Stimulated activated CD4-positive, alpha-beta T cell treated with anti-CD3 and anti-CD28 coated beads, Interleukin-4, amount 100 ng/mL, for 4 hours (primary cell): ENCODE results near the gene SPRR2A.
"Not testable (repeated sequence)": the region's sequence is repeated elsewhere in the genome, so short reads cannot be mapped to it uniquely, and the experiment has no call there.

Experiments
- DNase-seq, 2 experiments: peaks; one replicate each; pipeline ENCODE4 v3.0.0-alpha.2; 2020

Gene SPRR2A

GRCh38 chr1:153057375-153057774 is at the start of gene SPRR2A:
TSS of gene SPRR2A (minus strand) at chr1:153057512. CDS start at chr1:153056735, 777 bp downstream.
- no peak for DNase-seq

DNA sequence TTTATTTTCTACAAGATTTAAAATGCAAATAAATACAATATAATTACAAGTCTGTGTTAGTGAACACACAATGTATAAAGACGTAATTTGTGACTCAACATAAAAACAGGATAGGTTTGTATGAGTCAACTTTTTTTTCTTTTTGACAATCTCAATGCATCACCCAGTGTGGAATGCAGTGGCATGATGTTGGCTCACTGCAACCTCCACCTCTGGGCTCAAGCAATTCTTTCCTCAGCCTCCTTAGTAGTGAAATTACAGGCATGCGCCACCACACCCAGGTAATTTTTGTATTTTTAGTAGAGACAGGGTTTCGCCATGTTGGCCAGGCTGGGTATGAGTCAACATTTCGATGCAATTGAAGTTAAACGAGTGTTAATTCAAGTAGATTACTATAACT is 42.9 kb upstream of the SPRR2A start:
- DNase-seq: no peak

GRCh38 chr1:153099461-153100045 is 42.2 kb upstream of the SPRR2A start:
- no peak for DNase-seq

GRCh38 chr1:153095764-153096163 is 38.5 kb upstream of the SPRR2A start:
- no peak for DNase-seq

DNA sequence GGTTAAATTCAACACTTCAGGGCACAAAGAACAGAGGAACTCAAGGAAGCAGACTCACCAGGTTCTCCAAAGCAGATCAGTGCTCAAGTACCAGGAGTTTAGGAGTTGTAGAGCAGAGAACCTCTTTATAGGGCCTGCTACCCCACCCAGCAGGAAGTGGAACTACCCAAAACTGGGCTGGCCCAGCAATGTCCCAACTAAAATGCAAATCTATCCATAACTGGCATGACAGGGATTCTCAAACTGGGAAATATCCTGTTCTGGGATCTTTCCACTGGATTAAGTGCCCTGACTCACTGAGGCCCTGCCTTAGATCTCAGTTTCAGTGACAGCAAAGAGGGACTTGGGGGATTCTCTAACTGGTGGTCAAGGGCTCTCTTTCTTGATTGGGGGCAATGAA is 37.1 kb upstream of the SPRR2A start, which contains the start of gene SPRR2E:
Gene SPRR2E, minus strand, starts transcription at position 101 of the 400 bp plus-strand sequence. CDS start 775 bp downstream, outside the sequence.
- DNase-seq: no peak

GRCh38 chr1:153087652-153088051 is 30.3 kb upstream of the SPRR2A start:
- no peak for DNase-seq

- DNase-seq: no peak
Observed at GRCh38 chr1:153081736-153082135, 24.4 kb upstream of the SPRR2A start.

- DNase-seq: no peak
Observed at GRCh38 chr1:153072806-153073726, 15.8 kb upstream of the SPRR2A start.

- DNase-seq: no peak
Observed at GRCh38 chr1:153071511-153071910, 14.2 kb upstream of the SPRR2A start, which contains the start of gene SPRR2B. TSS of gene SPRR2B (minus strand) at chr1:153071611. CDS start at chr1:153070839, 772 bp downstream.

DNA sequence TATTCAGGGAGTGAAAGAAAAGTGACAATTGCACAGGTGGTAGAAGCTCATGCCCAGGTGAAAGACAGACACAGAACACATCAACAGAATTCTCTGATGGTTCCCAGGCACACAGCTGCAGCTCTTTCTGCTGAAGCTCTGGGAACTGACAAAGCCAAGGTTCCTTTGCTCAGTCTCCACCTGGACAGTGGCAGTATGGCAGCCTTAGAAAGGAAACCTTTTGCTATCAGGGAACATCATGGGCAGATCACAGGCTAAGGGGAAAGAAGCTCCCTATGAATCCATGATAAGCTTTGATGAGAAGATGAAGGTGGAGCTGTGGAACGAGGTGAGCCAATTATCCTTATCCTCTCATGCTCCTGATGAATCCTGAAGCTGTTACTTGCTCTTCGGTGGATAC is 12.9 kb upstream of the SPRR2A start:
- no peak for DNase-seq

- DNase-seq: no peak
Observed at GRCh38 chr1:153058826-153059784, 1.8 kb upstream of the SPRR2A start.

GRCh38 chr1:153058154-153058553 is 842 bp upstream of the SPRR2A start:
- DNase-seq: no peak

DNA sequence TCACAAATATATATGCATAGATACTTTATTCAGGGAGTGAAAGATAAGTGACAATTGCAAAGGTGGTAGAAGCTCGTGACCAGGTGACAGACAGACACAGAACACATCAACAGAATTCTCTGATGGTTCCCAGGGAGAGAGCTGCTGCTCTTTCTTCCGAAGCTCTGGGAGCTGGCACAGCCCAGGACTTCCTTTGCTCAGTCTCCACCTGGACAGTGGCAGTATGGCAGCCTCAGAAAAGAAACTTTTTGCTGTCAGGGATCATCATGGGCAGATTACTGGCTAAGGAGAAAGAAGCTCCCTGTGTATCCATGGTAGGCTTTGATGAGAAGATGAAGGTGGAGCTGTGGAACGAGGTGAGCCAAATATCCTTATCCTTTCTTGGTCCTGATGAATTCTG is 1.2 kb downstream of the SPRR2A start:
- DNase-seq: not testable (repeated sequence)

GRCh38 chr1:153049211-153049610 is 8.1 kb downstream of the SPRR2A start:
- no peak for DNase-seq

DNA sequence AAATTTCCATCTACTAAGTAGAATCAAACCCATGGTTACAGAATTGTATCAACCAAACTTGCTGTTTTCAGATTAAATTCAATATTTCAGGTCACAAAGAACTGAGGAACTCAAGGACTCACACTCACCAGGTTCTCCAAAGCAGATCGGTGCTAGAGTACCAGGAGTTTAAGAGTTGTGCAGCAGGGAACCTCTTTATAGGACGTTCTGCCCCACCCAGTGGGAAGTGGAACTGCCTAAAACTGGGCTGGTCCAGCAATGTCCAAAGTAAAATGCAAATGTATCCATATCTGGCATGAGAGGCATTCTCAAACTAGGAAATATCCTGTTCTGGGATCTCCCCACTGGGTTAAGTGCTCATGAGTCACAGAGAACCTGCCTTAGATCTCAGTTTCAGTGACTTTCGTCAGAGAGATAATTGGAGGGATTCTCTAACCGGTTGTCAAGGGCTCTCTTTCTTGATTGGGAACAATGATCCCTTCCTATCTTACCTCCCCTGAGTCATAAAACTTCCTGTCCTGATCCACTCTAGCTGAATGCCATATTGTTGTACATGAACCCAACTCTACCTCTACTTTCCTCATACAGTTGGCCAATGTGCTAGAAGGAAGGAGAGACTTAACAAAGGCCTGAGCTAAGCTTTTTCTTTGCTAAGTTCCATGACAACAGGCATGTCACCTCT is 16.2 kb downstream of the SPRR2A start, which contains the start of gene SPRR2D:
Gene SPRR2D, minus strand, starts transcription at position 171 of the 682 bp plus-strand sequence. CDS start 774 bp downstream, outside the sequence.
- no peak for DNase-seq

- DNase-seq: no peak
Observed at GRCh38 chr1:153035211-153035610, 22.1 kb downstream of the SPRR2A start.

GRCh38 chr1:153032677-153033308 is 24.5 kb downstream of the SPRR2A start:
- no peak for DNase-seq

DNA sequence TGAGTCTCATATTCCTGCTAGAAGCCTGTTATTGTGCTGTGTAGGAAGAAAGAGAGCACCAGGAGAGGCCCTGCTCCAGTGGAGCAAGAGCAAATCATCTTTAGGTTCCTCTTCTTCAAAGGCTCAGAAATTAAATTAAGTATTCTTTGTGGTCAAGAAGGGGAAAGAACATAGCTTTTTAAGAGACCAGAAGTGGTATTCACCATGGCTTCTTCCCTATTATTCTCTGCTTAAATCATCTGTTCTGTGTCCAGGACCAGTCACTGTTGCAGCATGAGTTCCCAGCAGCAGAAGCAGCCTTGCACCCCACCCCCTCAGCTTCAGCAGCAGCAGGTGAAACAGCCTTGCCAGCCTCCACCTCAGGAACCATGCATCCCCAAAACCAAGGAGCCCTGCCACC is 25.2 kb downstream of the SPRR2A start:
- DNase-seq: no peak

DNA sequence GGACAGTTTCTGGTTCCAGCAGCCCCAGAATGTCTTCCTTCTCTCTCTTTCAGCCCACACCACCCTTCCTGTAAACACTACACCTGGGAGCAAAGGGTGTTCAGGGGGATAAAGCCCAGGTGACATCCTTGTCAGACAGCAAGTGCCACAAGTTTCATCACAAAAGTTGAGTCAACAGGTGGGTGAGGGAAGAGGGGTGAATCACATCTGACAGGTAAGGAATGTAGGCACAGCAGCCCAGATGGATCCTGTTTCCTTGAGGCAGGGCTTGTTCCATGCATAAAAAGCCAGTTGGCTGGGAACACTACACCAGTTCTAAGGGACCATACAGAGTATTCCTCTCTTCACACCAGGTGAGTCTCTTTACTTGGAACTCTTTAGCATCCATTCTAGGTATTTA is 26.4 kb downstream of the SPRR2A start, which contains the start of gene SPRR1B:
Gene SPRR1B, plus strand, starts transcription at position 309 of the 400 bp plus-strand sequence. CDS start 1,143 bp downstream, outside the sequence.
- no peak for DNase-seq

- DNase-seq: no peak
Observed at GRCh38 chr1:153028766-153029165, 28.5 kb downstream of the SPRR2A start.

GRCh38 chr1:153025797-153026196 is 31.5 kb downstream of the SPRR2A start:
- DNase-seq: no peak
